Measurements from ENCODE around the gene GSTT2B.
A peak's percentile ranks its signal among the peaks of the same experiment; 100 is the strongest.
"Not testable (repeated sequence)": the region's sequence is repeated elsewhere in the genome, so short reads cannot be mapped to it uniquely, and the experiment has no call there.

Gene GSTT2B

GRCh38 chr22:23920267-23920611, 40.8 kb downstream of the GSTT2B start:
- peaks cover 0 to 13% (median 7%) of the 10 kb centered on the region in 5 experiments for H3K9me3 ChIP-seq (ENCODE audit: control extremely low read depth in 1 of 5, control insufficient read depth in 4 of 5, insufficient read depth in 2 of 5, low read depth in 1 of 5, low read length in 4 of 5)
- H3K27me3 ChIP-seq (replicated peaks in 2 of 5; ENCODE audit: control insufficient read depth in 4 of 5, insufficient read depth in 5 of 5, low read length in 4 of 5); H3K27ac ChIP-seq (ENCODE audit: insufficient read depth in 1 of 2, low read depth in 1 of 2, low read length in 2 of 2, poor library complexity in 1 of 2, severe bottlenecking in 2 of 2); DNase-seq; H3K4me1 ChIP-seq (ENCODE audit: control extremely low read depth in 1 of 4, control insufficient read depth in 4 of 4, insufficient read depth in 4 of 4, low read length in 3 of 4); CTCF ChIA-PET; H3K4me3 ChIP-seq (ENCODE audit: control insufficient read depth in 1 of 7, extremely low read depth in 1 of 7, insufficient read depth in 4 of 7, low read depth in 2 of 7, low read length in 6 of 7); POLR2A ChIA-PET: not testable (repeated sequence)
- WGBS (ENCODE audit: insufficient coverage): 100% methylated on average over 1 of the region's 1 CpG
- peaks cover 5 to 15% (median 9%) of the 10 kb centered on the region in 4 experiments for H3K36me3 ChIP-seq (ENCODE audit: control insufficient read depth in 4 of 4, insufficient read depth in 4 of 4, low read length in 3 of 4)

- Histone ChIP-seq H3K27ac (ENCODE audit: insufficient read depth in 1 of 2, low read depth in 1 of 2, low read length in 2 of 2, poor library complexity in 1 of 2, severe bottlenecking in 2 of 2) (no peak overlapping the region), H3K4me1 (ENCODE audit: control extremely low read depth in 1 of 4, control insufficient read depth in 4 of 4, insufficient read depth in 4 of 4, low read length in 3 of 4) (peaks cover 6 to 9% (median 8%) of the 10 kb centered on the region in 4 experiments), H3K4me3 (ENCODE audit: control insufficient read depth in 1 of 7, extremely low read depth in 1 of 7, insufficient read depth in 4 of 7, low read depth in 2 of 7, low read length in 6 of 7) (no peak overlapping the region), H3K9me3 (ENCODE audit: control extremely low read depth in 1 of 5, control insufficient read depth in 4 of 5, insufficient read depth in 2 of 5, low read depth in 1 of 5, low read length in 4 of 5) (no peaks in the 10 kb centered on the region), H3K36me3 (ENCODE audit: control insufficient read depth in 4 of 4, insufficient read depth in 4 of 4, low read length in 3 of 4) (peaks cover 0 to 3% (median 1%) of the 10 kb centered on the region in 4 experiments), H3K27me3 (replicated peaks in 2 of 5; ENCODE audit: control insufficient read depth in 4 of 5, insufficient read depth in 5 of 5, low read length in 4 of 5) (peaks cover 0 to 2% (median 0%) of the 10 kb centered on the region in 5 experiments)
- POLR2A ChIA-PET: no interaction called here
- DNase-seq: no peak
- WGBS (ENCODE audit: insufficient coverage): 44% methylated on average over 1 of the region's 3 CpGs
- CTCF ChIA-PET: no interaction called here
Measured at GRCh38 chr22:23915290-23915689, 45.7 kb downstream of the GSTT2B start.

- POLR2A ChIA-PET: interaction anchor here (0.6 to 1.5 kb wide), 2 partner anchors 19 to 97 kb away, joined by 3 to 4 read pairs; partner anchors contain the start of genes CABIN1 and MIF
- WGBS (ENCODE audit: insufficient coverage): 0% methylated on average over 24 of the region's 44 CpGs
Measured at GRCh38 chr22:23913661-23914353, 47.2 kb downstream of the GSTT2B start.

GRCh38 chr22:23913306-23913660, 47.7 kb downstream of the GSTT2B start:
- H3K4me1 ChIP-seq (ENCODE audit: control extremely low read depth in 1 of 4, control insufficient read depth in 4 of 4, insufficient read depth in 4 of 4, low read length in 3 of 4): peaks cover 6 to 9% (median 8%) of the 10 kb centered on the region in 4 experiments
- H3K27me3 ChIP-seq (replicated peaks in 2 of 5; ENCODE audit: control insufficient read depth in 4 of 5, insufficient read depth in 5 of 5, low read length in 4 of 5): no peaks in the 10 kb centered on the region
- peaks cover 0 to 2% (median 0%) of the 10 kb centered on the region in 4 experiments for H3K36me3 ChIP-seq (ENCODE audit: control insufficient read depth in 4 of 4, insufficient read depth in 4 of 4, low read length in 3 of 4)
- H3K27ac ChIP-seq (ENCODE audit: insufficient read depth in 1 of 2, low read depth in 1 of 2, low read length in 2 of 2, poor library complexity in 1 of 2, severe bottlenecking in 2 of 2): peak overlapping the region; percentile 62 to 91
- H3K9me3 ChIP-seq (ENCODE audit: control extremely low read depth in 1 of 5, control insufficient read depth in 4 of 5, insufficient read depth in 2 of 5, low read depth in 1 of 5, low read length in 4 of 5): no peaks in the 10 kb centered on the region
- 0% methylated on average over 1 of the region's 1 CpG for WGBS (ENCODE audit: insufficient coverage)
- DNase-seq: peak in 2 of 3 donors; percentile 44 to 49
- POLR2A ChIA-PET: interaction anchor here (1.5 kb wide), 1 partner anchor 19 kb away, joined by 4 read pairs; the partner anchor contains the start of gene MIF
- CTCF ChIA-PET: interaction anchor here (0.9 to 5.1 kb wide), 2 partner anchors 19 to 52 kb away, joined by 3 to 21 read pairs; partner anchors contain the start of gene MIF
- peak overlapping the region; percentile 58 to 89 (median 75) for H3K4me3 ChIP-seq (ENCODE audit: control insufficient read depth in 1 of 7, extremely low read depth in 1 of 7, insufficient read depth in 4 of 7, low read depth in 2 of 7, low read length in 6 of 7)

More at GRCh38 chr22:23913661-23914353, 47.2 kb downstream of the GSTT2B start:
- H3K4me1 ChIP-seq (ENCODE audit: control extremely low read depth in 1 of 4, control insufficient read depth in 4 of 4, insufficient read depth in 4 of 4, low read length in 3 of 4): peaks cover 6 to 9% (median 8%) of the 10 kb centered on the region in 4 experiments
- H3K27me3 ChIP-seq (replicated peaks in 2 of 5; ENCODE audit: control insufficient read depth in 4 of 5, insufficient read depth in 5 of 5, low read length in 4 of 5): no peaks in the 10 kb centered on the region
- peak; percentile 98 to 99 (median 99) for DNase-seq
- peaks cover 0 to 3% (median 0%) of the 10 kb centered on the region in 4 experiments for H3K36me3 ChIP-seq (ENCODE audit: control insufficient read depth in 4 of 4, insufficient read depth in 4 of 4, low read length in 3 of 4)
- H3K27ac ChIP-seq (ENCODE audit: insufficient read depth in 1 of 2, low read depth in 1 of 2, low read length in 2 of 2, poor library complexity in 1 of 2, severe bottlenecking in 2 of 2): peak overlapping the region; percentile 62 to 91
- H3K4me3 ChIP-seq (ENCODE audit: control insufficient read depth in 1 of 7, extremely low read depth in 1 of 7, insufficient read depth in 4 of 7, low read depth in 2 of 7, low read length in 6 of 7): peak overlapping the region; percentile 58 to 89 (median 75)
- CTCF ChIA-PET: interaction anchor here (0.9 to 5.1 kb wide), 2 partner anchors 20 to 52 kb away, joined by 3 to 21 read pairs; partner anchors contain the start of gene MIF
- H3K9me3 ChIP-seq (ENCODE audit: control extremely low read depth in 1 of 5, control insufficient read depth in 4 of 5, insufficient read depth in 2 of 5, low read depth in 1 of 5, low read length in 4 of 5): no peaks in the 10 kb centered on the region

- DNase-seq: no peak
- Histone ChIP-seq H3K4me1 (ENCODE audit: control extremely low read depth in 1 of 4, control insufficient read depth in 4 of 4, insufficient read depth in 4 of 4, low read length in 3 of 4) (peaks cover 6 to 9% (median 8%) of the 10 kb centered on the region in 4 experiments), H3K27ac (ENCODE audit: insufficient read depth in 1 of 2, low read depth in 1 of 2, low read length in 2 of 2, poor library complexity in 1 of 2, severe bottlenecking in 2 of 2) (no peak overlapping the region), H3K4me3 (ENCODE audit: control insufficient read depth in 1 of 7, extremely low read depth in 1 of 7, insufficient read depth in 4 of 7, low read depth in 2 of 7, low read length in 6 of 7) (no peak overlapping the region), H3K27me3 (replicated peaks in 2 of 5; ENCODE audit: control insufficient read depth in 4 of 5, insufficient read depth in 5 of 5, low read length in 4 of 5) (no peaks in the 10 kb centered on the region), H3K36me3 (ENCODE audit: control insufficient read depth in 4 of 4, insufficient read depth in 4 of 4, low read length in 3 of 4) (peaks cover 0 to 2% (median 0%) of the 10 kb centered on the region in 4 experiments), H3K9me3 (ENCODE audit: control extremely low read depth in 1 of 5, control insufficient read depth in 4 of 5, insufficient read depth in 2 of 5, low read depth in 1 of 5, low read length in 4 of 5) (no peaks in the 10 kb centered on the region)
- POLR2A ChIA-PET: no interaction called here
- 98% methylated on average over 7 of the region's 9 CpGs for WGBS (ENCODE audit: insufficient coverage)
- CTCF ChIA-PET: interaction anchor here (5.1 kb wide), 1 partner anchor 18 kb away, joined by 21 read pairs; the partner anchor contains the start of gene MIF
Measured at GRCh38 chr22:23912293-23912903, 48.6 kb downstream of the GSTT2B start.

- Histone ChIP-seq H3K4me1 (ENCODE audit: control extremely low read depth in 1 of 4, control insufficient read depth in 4 of 4, insufficient read depth in 4 of 4, low read length in 3 of 4) (peaks cover 6 to 9% (median 8%) of the 10 kb centered on the region in 4 experiments), H3K27me3 (replicated peaks in 2 of 5; ENCODE audit: control insufficient read depth in 4 of 5, insufficient read depth in 5 of 5, low read length in 4 of 5) (no peaks in the 10 kb centered on the region), H3K36me3 (ENCODE audit: control insufficient read depth in 4 of 4, insufficient read depth in 4 of 4, low read length in 3 of 4) (peaks cover 0 to 2% (median 0%) of the 10 kb centered on the region in 4 experiments), H3K27ac (ENCODE audit: insufficient read depth in 1 of 2, low read depth in 1 of 2, low read length in 2 of 2, poor library complexity in 1 of 2, severe bottlenecking in 2 of 2) (no peak overlapping the region), H3K4me3 (ENCODE audit: control insufficient read depth in 1 of 7, extremely low read depth in 1 of 7, insufficient read depth in 4 of 7, low read depth in 2 of 7, low read length in 6 of 7) (no peak overlapping the region), H3K9me3 (ENCODE audit: control extremely low read depth in 1 of 5, control insufficient read depth in 4 of 5, insufficient read depth in 2 of 5, low read depth in 1 of 5, low read length in 4 of 5) (no peaks in the 10 kb centered on the region)
- 97% methylated on average over 12 of the region's 12 CpGs for WGBS (ENCODE audit: insufficient coverage)
- DNase-seq: peak in 2 of 3 donors; percentile 13 to 46
- ChIA-PET POLR2A (no interaction called here), CTCF (interaction anchor here (5.1 kb wide), 1 partner anchor 18 kb away, joined by 21 read pairs; the partner anchor contains the start of gene MIF)
Measured at GRCh38 chr22:23911318-23911980, 49.5 kb downstream of the GSTT2B start.

Measured in common myeloid progenitor, CD34-positive (primary cell).